K562 (cell line): ENCODE measurements around the gene COQ7. TPM values are rescaled to one million over a fixed set of nuclear protein-coding genes. Genes with fewer than 3 reads are reported as not detected.

Experiments
- ATAC-seq: fragments of 200-7000 bp; cut with Tn5 transposase; 3 replicates; pipeline ENCODE4 v1.9.1; 2020; ENCODE audit warnings: moderate library complexity
- BruUV-seq: library from RNA; stranded (reverse); fragments of 400-500 nt; replicated peaks from 2 replicates; lab custom pipeline; 2021; lab: Mats Ljungman, UMichigan
- CTCF ChIA-PET: fragments of 300-600 bp; formaldehyde crosslinking; extraction: SDS; loops from one replicate; lab custom pipeline; 2021; ENCODE audit warnings: low intra/inter-chr PET ratio; lab: Yijun Ruan, JAX
- POLR2A ChIA-PET: fragments of 300-600, 350-650 bp; sonication (Branson Sonifier 250); formaldehyde crosslinking; extraction: SDS; loops from one replicate; lab custom pipeline; 2021; ENCODE audit warnings: antibody characterized with exemption, inconsistent platforms; lab: Yijun Ruan, JAX
- DNase-seq, 4 experiments: peaks; one replicate each; pipeline versions ENCODE4 v3.0.0 to v3.0.0-alpha.2; 2011 to 2018; ENCODE audit warnings: low spot score in 3 of 4, mixed read lengths in 3 of 4; ENCODE audit errors: extremely low read depth in 1 of 4
- FAIRE-seq: peaks from 2 replicates; lab custom pipeline; 2011; peaks lifted over from hg19 to GRCh38; lab: Jason Lieb, UNC
- H2AFZ ChIP-seq: 2 replicates; pipeline ENCODE4 v1.6.0; 2011; ENCODE audit warnings: low read depth, low read length, control low read depth, inconsistent platforms
- H3K27ac ChIP-seq: fragments of 200-600 bp; 3 replicates; pipeline ENCODE4 v1.8.0; 2011; ENCODE audit warnings: low read depth, mild to moderate bottlenecking, control low read depth, inconsistent platforms, low read length, moderate library complexity, mixed read lengths; ENCODE audit errors: extremely low read depth
- H3K27me3 ChIP-seq, 2 experiments: fragments of 300-600 bp in 1 of 2; 2 replicates in 1 of 2; 3 replicates in 1 of 2; pipeline versions ENCODE4 v1.6.0 to v1.8.0; 2011; ENCODE audit warnings: inconsistent platforms in 2 of 2, low read length in 2 of 2, mild to moderate bottlenecking in 1 of 2, mixed read lengths in 1 of 2, moderate library complexity in 1 of 2; ENCODE audit not compliant: control insufficient read depth in 2 of 2, insufficient read depth in 2 of 2
- H3K36me3 ChIP-seq: fragments of 300-600 bp; 3 replicates; pipeline ENCODE4 v1.8.0; 2011; ENCODE audit warnings: mild to moderate bottlenecking, low read length, inconsistent platforms; ENCODE audit not compliant: control insufficient read depth, insufficient read depth
- H3K4me1 ChIP-seq, 2 experiments: fragments of 200-600 bp in 1 of 2; replicated peaks in 1 of 2; 2 replicates in 1 of 2; 3 replicates in 1 of 2; pipeline versions ENCODE4 v1.5.1 to v1.8.0; 2011; ENCODE audit warnings: inconsistent platforms in 2 of 2, low read length in 2 of 2, mild to moderate bottlenecking in 1 of 2, mixed read lengths in 1 of 2, moderate library complexity in 1 of 2; ENCODE audit not compliant: control insufficient read depth in 2 of 2, insufficient read depth in 2 of 2
- H3K4me2 ChIP-seq: 2 replicates; pipeline ENCODE4 v1.6.1; 2011; ENCODE audit warnings: low read length, control low read depth, inconsistent platforms, mixed read lengths; ENCODE audit not compliant: insufficient read depth
- H3K4me3 ChIP-seq: fragments of 200-600 bp; sonication (generic), shearing (Covaris generic); 2 replicates; pipeline ENCODE4 v1.5.1; 2016; ENCODE audit warnings: control low read depth, inconsistent platforms
- H3K79me2 ChIP-seq: fragments of 200-600 bp; 3 replicates; pipeline ENCODE4 v1.8.0; 2011; ENCODE audit warnings: low read length, inconsistent platforms; ENCODE audit not compliant: control insufficient read depth, insufficient read depth
- H3K9ac ChIP-seq, 2 experiments: 2 replicates each; pipeline versions ENCODE4 v1.6.0 to v1.6.1; 2011; ENCODE audit warnings: low read depth in 2 of 2, low read length in 2 of 2, control low read depth in 1 of 2, inconsistent platforms in 1 of 2, mild to moderate bottlenecking in 1 of 2, mixed read lengths in 1 of 2; ENCODE audit not compliant: insufficient read depth in 1 of 2
- H3K9me1 ChIP-seq: one replicate; pipeline ENCODE4 v1.6.0; 2011; ENCODE audit warnings: inconsistent platforms, mild to moderate bottlenecking, low read length, moderate library complexity; ENCODE audit not compliant: control insufficient read depth, insufficient read depth
- H3K9me3 ChIP-seq: replicated peaks from 2 replicates; pipeline ENCODE4 v1.5.1; 2011; ENCODE audit warnings: low read depth, low read length, inconsistent platforms; ENCODE audit not compliant: control insufficient read depth, insufficient read depth
- H4K20me1 ChIP-seq: replicated peaks from 2 replicates; pipeline ENCODE4 v1.6.1; 2011; ENCODE audit warnings: low read length, inconsistent platforms, mixed read lengths; ENCODE audit not compliant: control insufficient read depth, insufficient read depth
- EGR1 ChIP-seq: fragments of 450-650 bp; conservative IDR thresholded peaks from 2 replicates; pipeline ENCODE4 v1.6.1; 2017; ENCODE audit warnings: mild to moderate bottlenecking
- GATAD2A ChIP-seq: fragments of 450-650 bp; IDR thresholded peaks from 2 replicates; pipeline ENCODE4 v1.6.1; 2017
- MCM7 ChIP-seq, 2 experiments: fragments of 450-650 bp; IDR thresholded peaks; 2 replicates each; pipeline ENCODE4 v1.6.1; 2016 to 2018
- TAF7 ChIP-seq: fragments of 450-650 bp; IDR thresholded peaks from 2 replicates; pipeline ENCODE4 v1.6.1; 2016; ENCODE audit warnings: missing genetic modification characterization, missing compliant biosample characterization
- WGBS: fragments of 100-300 bp; shearing (Covaris generic); methylation state at CpG from one replicate; pipeline ENCODE4 v1.1.6; 2016; ENCODE audit warnings: low coverage, mixed read lengths; ENCODE audit not compliant: insufficient coverage; ENCODE audit errors: missing lambda C conversion rate; 5-methylcytosine and 5-hydroxymethylcytosine counted together
- in situ Hi-C: fragments of 300-500 bp; cut with MboI; formaldehyde crosslinking; loops from 4 replicates; pipeline ENCODE4 v1.15.0; 2018; ENCODE audit warnings: inconsistent platforms, mixed read lengths
- intact Hi-C: fragments of 100-400 bp; cut with micrococcal nuclease; formaldehyde crosslinking; loops from 2 replicates; pipeline ENCODE4 v1.14.2; 2022
- polyA plus RNA-seq, 8 experiments: library from polyadenylated mRNA; depleted of rRNA in 4 of 8; stranded (reverse) in 5 of 8; unstranded in 3 of 8; fragments of >200 nt; fragmentation: Nextera tagmentation in 2 of 8; fragmentation: Illumina TruSeq in 1 of 8; extraction: Ambion mirVana in 2 of 8; extraction: Trizol in 1 of 8; gene quantifications; 2 replicates each; pipeline versions ENCODE4 v1.2.1 to v1.2.3, GENCODE V29; 2011 to 2014; ENCODE audit warnings: inconsistent platforms in 1 of 8, missing spikeins in 1 of 8
- total RNA-seq, 7 experiments: library from RNA; depleted of rRNA in 6 of 7; stranded (reverse); fragments of >200 nt in 6 of 7; fragmentation: Illumina TruSeq in 2 of 7; extraction: Trizol in 2 of 7; gene quantifications; 2 replicates each; pipeline versions ENCODE4 v1.2.1 to v1.2.3, GENCODE V29; 2011 to 2021; ENCODE audit warnings: low replicate concordance in 1 of 7
- TF ChIP-seq, protein P1 (sequence below): fragments of 150-350 bp; conservative IDR thresholded peaks from 2 replicates; pipeline ENCODE4 v1.6.1; 2014; ENCODE audit warnings: low read length
- TF ChIP-seq, protein P2 (sequence below): fragments of 450-650 bp; formaldehyde crosslinking; IDR thresholded peaks from 2 replicates; pipeline ENCODE4 v1.4.0; 2020; ENCODE audit warnings: mild to moderate bottlenecking, mixed read lengths

The COQ7 gene
- total and polyA plus RNA-seq, 9 of the 15 experiments (the other 6 are each of a cell fraction or from before 2014, with no cell fraction given) = 2.3 to 26.1 (median 15.2) TPM

GRCh38 chr16:19044769-19045168 lies 22.6 kb upstream of the COQ7 start:
- FAIRE-seq (no peak), ATAC-seq (no peak), DNase-seq (peak in 1 of 4 experiments; percentile 16)
- H4K20me1 ChIP-seq = no peaks in the 10 kb centered on the region
- H3K79me2 ChIP-seq = no peaks in the 10 kb centered on the region
- no TSS peak for BruUV-seq
- WGBS = 39% methylated on average over 11 of the region's 11 CpGs
- CTCF ChIA-PET = no interaction called here
- in situ Hi-C loops = no loop called here
- no peaks in the 10 kb centered on the region for H3K36me3 ChIP-seq
- H3K4me2 ChIP-seq = no peak overlapping the region
- POLR2A ChIA-PET = interaction anchor here (0.7 kb wide), 1 partner anchor 14 kb away, joined by 3 read pairs; no protein-coding TSS in a partner anchor
- no peak overlapping the region for H2AFZ ChIP-seq
- no peak overlapping the region for H3K9ac ChIP-seq
- TF ChIP-seq, protein P1, sequence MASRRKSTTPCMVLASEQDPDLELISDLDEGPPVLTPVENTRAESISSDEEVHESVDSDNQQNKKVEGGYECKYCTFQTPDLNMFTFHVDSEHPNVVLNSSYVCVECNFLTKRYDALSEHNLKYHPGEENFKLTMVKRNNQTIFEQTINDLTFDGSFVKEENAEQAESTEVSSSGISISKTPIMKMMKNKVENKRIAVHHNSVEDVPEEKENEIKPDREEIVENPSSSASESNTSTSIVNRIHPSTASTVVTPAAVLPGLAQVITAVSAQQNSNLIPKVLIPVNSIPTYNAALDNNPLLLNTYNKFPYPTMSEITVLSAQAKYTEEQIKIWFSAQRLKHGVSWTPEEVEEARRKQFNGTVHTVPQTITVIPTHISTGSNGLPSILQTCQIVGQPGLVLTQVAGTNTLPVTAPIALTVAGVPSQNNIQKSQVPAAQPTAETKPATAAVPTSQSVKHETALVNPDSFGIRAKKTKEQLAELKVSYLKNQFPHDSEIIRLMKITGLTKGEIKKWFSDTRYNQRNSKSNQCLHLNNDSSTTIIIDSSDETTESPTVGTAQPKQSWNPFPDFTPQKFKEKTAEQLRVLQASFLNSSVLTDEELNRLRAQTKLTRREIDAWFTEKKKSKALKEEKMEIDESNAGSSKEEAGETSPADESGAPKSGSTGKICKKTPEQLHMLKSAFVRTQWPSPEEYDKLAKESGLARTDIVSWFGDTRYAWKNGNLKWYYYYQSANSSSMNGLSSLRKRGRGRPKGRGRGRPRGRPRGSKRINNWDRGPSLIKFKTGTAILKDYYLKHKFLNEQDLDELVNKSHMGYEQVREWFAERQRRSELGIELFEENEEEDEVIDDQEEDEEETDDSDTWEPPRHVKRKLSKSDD = no peak
- peak; percentile 31; the same call in 1 of the 2 replicates for TF ChIP-seq EGR1
- no peaks in the 10 kb centered on the region for H3K9me1 ChIP-seq
- no peaks in the 10 kb centered on the region; a peak in 1 of 5 replicates for H3K4me1 ChIP-seq
- intact Hi-C loops = no loop called here
- no peaks in the 10 kb centered on the region for H3K9me3 ChIP-seq
- no peaks in the 10 kb centered on the region for H3K27me3 ChIP-seq
- H3K27ac ChIP-seq = no peak overlapping the region
- H3K4me3 ChIP-seq = no peak overlapping the region

GRCh38 chr16:19046062-19046461 lies 21.4 kb upstream of the COQ7 start:
- no peak overlapping the region for H2AFZ ChIP-seq
- no peaks in the 10 kb centered on the region for H3K9me1 ChIP-seq
- intact Hi-C loops = no loop called here
- H3K4me2 ChIP-seq = no peak overlapping the region
- TF ChIP-seq TAF7 (tag) = no peak
- no peak for TF ChIP-seq MCM7 (IDR thresholded peaks at IDR 0.05)
- TF ChIP-seq GATAD2A = no peak
- TF ChIP-seq, protein P2, sequence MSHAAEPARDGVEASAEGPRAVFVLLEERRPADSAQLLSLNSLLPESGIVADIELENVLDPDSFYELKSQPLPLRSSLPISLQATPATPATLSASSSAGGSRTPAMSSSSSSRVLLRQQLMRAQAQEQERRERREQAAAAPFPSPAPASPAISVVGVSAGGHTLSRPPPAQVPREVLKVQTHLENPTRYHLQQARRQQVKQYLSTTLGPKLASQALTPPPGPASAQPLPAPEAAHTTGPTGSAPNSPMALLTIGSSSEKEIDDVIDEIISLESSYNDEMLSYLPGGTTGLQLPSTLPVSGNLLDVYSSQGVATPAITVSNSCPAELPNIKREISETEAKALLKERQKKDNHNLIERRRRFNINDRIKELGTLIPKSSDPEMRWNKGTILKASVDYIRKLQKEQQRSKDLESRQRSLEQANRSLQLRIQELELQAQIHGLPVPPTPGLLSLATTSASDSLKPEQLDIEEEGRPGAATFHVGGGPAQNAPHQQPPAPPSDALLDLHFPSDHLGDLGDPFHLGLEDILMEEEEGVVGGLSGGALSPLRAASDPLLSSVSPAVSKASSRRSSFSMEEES (CRISPR knock-in tag) = peak; percentile 59; the same call in 1 of the 2 replicates
- in situ Hi-C loops = no loop called here
- no peak overlapping the region for H3K9ac ChIP-seq
- POLR2A ChIA-PET = no interaction called here
- WGBS = 35% methylated on average over 2 of the region's 2 CpGs
- H3K36me3 ChIP-seq = no peaks in the 10 kb centered on the region
- H3K27ac ChIP-seq = no peak overlapping the region
- no peaks in the 10 kb centered on the region for H4K20me1 ChIP-seq
- H3K4me3 ChIP-seq = no peak overlapping the region
- H3K4me1 ChIP-seq = no peaks in the 10 kb centered on the region; a peak in 1 of 5 replicates
- H3K79me2 ChIP-seq = no peaks in the 10 kb centered on the region
- BruUV-seq = no TSS peak
- H3K9me3 ChIP-seq = no peaks in the 10 kb centered on the region
- no peak for ATAC-seq
- DNase-seq = no peak
- H3K27me3 ChIP-seq = no peaks in the 10 kb centered on the region
- CTCF ChIA-PET = no interaction called here
- FAIRE-seq = no peak
